Activated T-helper 17 cell treated with anti-CD3 and anti-CD28 coated beads, Interleukin-2, amount 50 U/mL, for 72 hours (primary cell): ENCODE results near the gene RNU6-7. TPM values are rescaled to one million over a fixed set of nuclear protein-coding genes. Genes with fewer than 3 reads are reported as not detected.

ENCODE experiments used
- total RNA-seq, 2 donors: library from RNA; stranded (reverse); gene quantifications; one replicate each; pipeline ENCODE4 v1.2.3, GENCODE V29; 2022

Gene RNU6-7
- total RNA-seq, 2 donors from 2014 or later, result not detected

Other genes with a start within 250 kb of the RNU6-7 start
- 10 to 100 TPM; 27.5 to 55.7 TPM for gene ARHGAP5, start 124.7 kb upstream of the RNU6-7 start, total RNA-seq
- not detected for gene RNU6-8, start 1.2 kb downstream of the RNU6-7 start, total RNA-seq
- gene AKAP6, start 127.3 kb downstream of the RNU6-7 start, total RNA-seq, result 1 to 10 TPM; 1.1 to 2.1 TPM